ENCODE measurements around the gene IMMP2L. TPM values are rescaled to one million over a fixed set of nuclear protein-coding genes. Genes with fewer than 3 reads are reported as not detected.

IMMP2L gene
- total RNA-seq, 1 donor from 2014 or later = 59.6 TPM

GRCh38 chr7:111025006-111025405 is 537.3 kb downstream of the IMMP2L start:
- no peak overlapping the region for H3K4me3 Mint-ChIP-seq
- no peaks in the 10 kb centered on the region for H3K27me3 Mint-ChIP-seq (ENCODE audit: low read depth)
- no peak for TF ChIP-seq CTCF (IDR thresholded peaks at IDR 0.05; ENCODE audit: unreplicated experiment)
- DNase-seq (ENCODE audit: low spot score in 2 of 2, unreplicated experiment in 2 of 2) = no peak
- peaks cover 7% of the 10 kb centered on the region for H3K36me3 Mint-ChIP-seq
- H3K27ac Mint-ChIP-seq = no peak overlapping the region
- H3K9me3 Mint-ChIP-seq = peaks cover 9% of the 10 kb centered on the region
- peaks cover 33% of the 10 kb centered on the region for H3K4me1 Mint-ChIP-seq

GRCh38 chr7:111018960-111019736 is 543.1 kb downstream of the IMMP2L start:
- no peaks in the 10 kb centered on the region for H3K27me3 Mint-ChIP-seq (ENCODE audit: low read depth)
- DNase-seq (ENCODE audit: low spot score in 2 of 2, unreplicated experiment in 2 of 2) = no peak
- no peak for TF ChIP-seq CTCF (IDR thresholded peaks at IDR 0.05; ENCODE audit: unreplicated experiment)
- H3K36me3 Mint-ChIP-seq = peaks cover 7% of the 10 kb centered on the region
- H3K4me1 Mint-ChIP-seq = peaks cover 18% of the 10 kb centered on the region
- H3K27ac Mint-ChIP-seq = peak overlapping the region; percentile 17
- H3K4me3 Mint-ChIP-seq = no peak overlapping the region
- H3K9me3 Mint-ChIP-seq = peaks cover 9% of the 10 kb centered on the region

GRCh38 chr7:111018447-111018846 is 543.8 kb downstream of the IMMP2L start:
- no peak for DNase-seq (ENCODE audit: low spot score in 2 of 2, unreplicated experiment in 2 of 2)
- Mint-ChIP-seq H3K27ac (no peak overlapping the region), H3K4me3 (no peak overlapping the region), H3K36me3 (peaks cover 7% of the 10 kb centered on the region), H3K9me3 (peaks cover 9% of the 10 kb centered on the region), H3K27me3 (ENCODE audit: low read depth) (no peaks in the 10 kb centered on the region), H3K4me1 (peaks cover 18% of the 10 kb centered on the region)
- TF ChIP-seq CTCF (IDR thresholded peaks at IDR 0.05; ENCODE audit: unreplicated experiment) = no peak

- H3K36me3 Mint-ChIP-seq = no peaks in the 10 kb centered on the region
- no peak for DNase-seq (ENCODE audit: low spot score in 2 of 2, unreplicated experiment in 2 of 2)
- peaks cover 22% of the 10 kb centered on the region for H3K4me1 Mint-ChIP-seq
- H3K27ac Mint-ChIP-seq = no peak overlapping the region
- no peak overlapping the region for H3K4me3 Mint-ChIP-seq
- H3K27me3 Mint-ChIP-seq (ENCODE audit: low read depth) = no peaks in the 10 kb centered on the region
- TF ChIP-seq CTCF (IDR thresholded peaks at IDR 0.05; ENCODE audit: unreplicated experiment) = no peak
- no peaks in the 10 kb centered on the region for H3K9me3 Mint-ChIP-seq
These were observed 548.2 kb downstream of the IMMP2L start for GRCh38 chr7:111014079-111014478.

GRCh38 chr7:111012799-111013675 is 549.3 kb downstream of the IMMP2L start:
- H3K27ac Mint-ChIP-seq = no peak overlapping the region
- H3K27me3 Mint-ChIP-seq (ENCODE audit: low read depth) = no peaks in the 10 kb centered on the region

More at GRCh38 chr7:111012799-111013675, 549.3 kb downstream of the IMMP2L start:
- TF ChIP-seq CTCF (IDR thresholded peaks at IDR 0.05; ENCODE audit: unreplicated experiment) = no peak
- peaks cover 19% of the 10 kb centered on the region for H3K4me1 Mint-ChIP-seq
- H3K9me3 Mint-ChIP-seq = no peaks in the 10 kb centered on the region
- H3K36me3 Mint-ChIP-seq = no peaks in the 10 kb centered on the region
- no peak overlapping the region for H3K4me3 Mint-ChIP-seq
- DNase-seq (ENCODE audit: low spot score in 2 of 2, unreplicated experiment in 2 of 2) = no peak

All from mesothelial cell of epicardium (in vitro differentiated cells).